ENCODE measurements around the gene CST7.
"Not testable (repeated sequence)": the region's sequence is repeated elsewhere in the genome, so short reads cannot be mapped to it uniquely, and the experiment has no call there.

DNA sequence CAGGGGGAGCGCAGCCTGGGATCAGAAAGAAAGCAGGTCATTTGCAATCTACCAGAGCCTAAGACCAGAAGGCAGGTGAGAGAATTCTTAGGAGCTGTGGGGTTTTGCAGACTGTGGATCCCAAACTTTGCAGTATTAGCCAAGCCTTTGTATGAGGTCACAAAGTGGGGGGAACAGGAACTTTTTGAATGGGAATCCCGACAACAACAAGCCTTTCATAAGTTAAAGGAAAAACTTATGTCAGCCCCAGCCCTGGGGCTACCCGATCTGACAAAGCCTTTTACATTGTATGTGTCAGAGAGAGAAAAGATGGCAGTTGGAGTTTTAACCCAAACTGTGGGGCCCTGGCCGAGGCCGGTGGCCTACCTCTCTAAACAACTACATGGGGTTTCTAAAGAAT, 19.8 kb upstream of the CST7 start:
- not testable (repeated sequence) for TF ChIP-seq EZH2 (IDR thresholded peaks at IDR 0.05; ENCODE audit: low read length, unreplicated experiment)
- TF ChIP-seq, protein P1, sequence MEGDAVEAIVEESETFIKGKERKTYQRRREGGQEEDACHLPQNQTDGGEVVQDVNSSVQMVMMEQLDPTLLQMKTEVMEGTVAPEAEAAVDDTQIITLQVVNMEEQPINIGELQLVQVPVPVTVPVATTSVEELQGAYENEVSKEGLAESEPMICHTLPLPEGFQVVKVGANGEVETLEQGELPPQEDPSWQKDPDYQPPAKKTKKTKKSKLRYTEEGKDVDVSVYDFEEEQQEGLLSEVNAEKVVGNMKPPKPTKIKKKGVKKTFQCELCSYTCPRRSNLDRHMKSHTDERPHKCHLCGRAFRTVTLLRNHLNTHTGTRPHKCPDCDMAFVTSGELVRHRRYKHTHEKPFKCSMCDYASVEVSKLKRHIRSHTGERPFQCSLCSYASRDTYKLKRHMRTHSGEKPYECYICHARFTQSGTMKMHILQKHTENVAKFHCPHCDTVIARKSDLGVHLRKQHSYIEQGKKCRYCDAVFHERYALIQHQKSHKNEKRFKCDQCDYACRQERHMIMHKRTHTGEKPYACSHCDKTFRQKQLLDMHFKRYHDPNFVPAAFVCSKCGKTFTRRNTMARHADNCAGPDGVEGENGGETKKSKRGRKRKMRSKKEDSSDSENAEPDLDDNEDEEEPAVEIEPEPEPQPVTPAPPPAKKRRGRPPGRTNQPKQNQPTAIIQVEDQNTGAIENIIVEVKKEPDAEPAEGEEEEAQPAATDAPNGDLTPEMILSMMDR (conservative IDR thresholded peaks at IDR 0.05; ENCODE audit: low read depth, low read length) = not testable (repeated sequence)
